Superior temporal gyrus (tissue), 1 donor: Measurements from ENCODE around the gene RND2.

Source experiments
- DNase-seq: peaks from one replicate; pipeline ENCODE4 v3.0.0-alpha.2; 2016; ENCODE audit errors: extremely low spot score

RND2 gene

GRCh38 chr17:43079641-43080302 lies 54.7 kb downstream of the RND2 start:
- no peak for DNase-seq
